OCI-LY1 (cell line): ENCODE results near the gene ZNF148.

Experiments used
- H2AFZ ChIP-seq: fragments of 200-600 bp; sonication (generic), shearing (Covaris generic); 2 replicates; pipeline ENCODE4 v1.6.0; 2014; ENCODE audit warnings: antibody characterized with exemption, mild to moderate bottlenecking, low read length
- H3F3A ChIP-seq: fragments of 200-600 bp; sonication (generic), shearing (Covaris generic); 2 replicates; pipeline ENCODE4 v1.6.0; 2014; ENCODE audit warnings: mild to moderate bottlenecking, antibody characterized with exemption, low read length, moderate library complexity; ENCODE audit not compliant: insufficient read depth
- H3K27ac ChIP-seq: fragments of 200-600 bp; sonication (generic); 2 replicates; pipeline ENCODE4 v1.5.1; 2014; ENCODE audit warnings: low read length, mixed run types, mild to moderate bottlenecking, low read depth; ENCODE audit not compliant: poor library complexity, severe bottlenecking
- H3K27me3 ChIP-seq: fragments of 200-600 bp; sonication (generic); 2 replicates; pipeline ENCODE4 v1.6.0; 2014; ENCODE audit warnings: antibody characterized with exemption, mild to moderate bottlenecking, low read length, moderate library complexity; ENCODE audit not compliant: insufficient read depth
- H3K36me3 ChIP-seq: fragments of 200-600 bp; sonication (generic); 2 replicates; pipeline ENCODE4 v1.6.1; 2014; ENCODE audit warnings: mild to moderate bottlenecking, antibody characterized with exemption, low read length, moderate library complexity, mixed read lengths; ENCODE audit not compliant: insufficient read depth
- H3K4me1 ChIP-seq: fragments of 200-600 bp; sonication (generic); 2 replicates; pipeline ENCODE4 v1.5.1; 2014; ENCODE audit warnings: mild to moderate bottlenecking, low read length, moderate library complexity; ENCODE audit not compliant: insufficient read depth, severe bottlenecking
- H3K4me2 ChIP-seq: fragments of 200-600 bp; sonication (generic), shearing (Covaris generic); 2 replicates; pipeline ENCODE4 v1.6.1; 2014; ENCODE audit warnings: low read length
- H3K4me3 ChIP-seq: fragments of 200-600 bp; sonication (generic); 2 replicates; pipeline ENCODE4 v1.5.1; 2014; ENCODE audit warnings: low read length, low read depth, mild to moderate bottlenecking, mixed read lengths; ENCODE audit not compliant: poor library complexity, severe bottlenecking
- H3K79me2 ChIP-seq: fragments of 200-600 bp; shearing (Covaris generic); 2 replicates; pipeline ENCODE4 v1.6.1; 2016; ENCODE audit warnings: mixed run types, low read length, mixed read lengths; ENCODE audit not compliant: insufficient read depth
- H3K9ac ChIP-seq: fragments of 200-600 bp; sonication (generic), shearing (Covaris generic); 2 replicates; pipeline ENCODE4 v1.6.1; 2014; ENCODE audit warnings: mild to moderate bottlenecking, low read length, mixed read lengths
- H3K9me2 ChIP-seq: fragments of 200-600 bp; sonication (generic), shearing (Covaris generic); 2 replicates; pipeline ENCODE4 v1.6.1; 2014; ENCODE audit warnings: low read depth, mild to moderate bottlenecking, low read length, mixed read lengths
- H3K9me3 ChIP-seq: fragments of 200-600 bp; shearing (Covaris generic); 2 replicates; pipeline ENCODE4 v1.6.1; 2014; ENCODE audit warnings: low read length, mixed read lengths
- H4K20me1 ChIP-seq: fragments of 200-600 bp; sonication (generic), shearing (Covaris generic); 2 replicates; pipeline ENCODE4 v1.6.0; 2016; ENCODE audit warnings: mild to moderate bottlenecking, low read length; ENCODE audit not compliant: insufficient read depth
- EZH2 ChIP-seq: fragments of 200-600 bp; sonication (generic), shearing (Covaris generic); IDR thresholded peaks from 2 replicates; pipeline ENCODE4 v1.8.0; 2017; ENCODE audit warnings: borderline replicate concordance, mixed run types, mild to moderate bottlenecking, antibody characterized with exemption, low read length, moderate library complexity, mixed read lengths
- TF ChIP-seq, protein P1 (sequence below): fragments of 200-600 bp; sonication (generic), shearing (Covaris generic); IDR thresholded peaks from 2 replicates; pipeline ENCODE4 v1.5.1; 2017; ENCODE audit warnings: mild to moderate bottlenecking, antibody characterized with exemption, low read length, moderate library complexity, mixed read lengths

Gene ZNF148

DNA sequence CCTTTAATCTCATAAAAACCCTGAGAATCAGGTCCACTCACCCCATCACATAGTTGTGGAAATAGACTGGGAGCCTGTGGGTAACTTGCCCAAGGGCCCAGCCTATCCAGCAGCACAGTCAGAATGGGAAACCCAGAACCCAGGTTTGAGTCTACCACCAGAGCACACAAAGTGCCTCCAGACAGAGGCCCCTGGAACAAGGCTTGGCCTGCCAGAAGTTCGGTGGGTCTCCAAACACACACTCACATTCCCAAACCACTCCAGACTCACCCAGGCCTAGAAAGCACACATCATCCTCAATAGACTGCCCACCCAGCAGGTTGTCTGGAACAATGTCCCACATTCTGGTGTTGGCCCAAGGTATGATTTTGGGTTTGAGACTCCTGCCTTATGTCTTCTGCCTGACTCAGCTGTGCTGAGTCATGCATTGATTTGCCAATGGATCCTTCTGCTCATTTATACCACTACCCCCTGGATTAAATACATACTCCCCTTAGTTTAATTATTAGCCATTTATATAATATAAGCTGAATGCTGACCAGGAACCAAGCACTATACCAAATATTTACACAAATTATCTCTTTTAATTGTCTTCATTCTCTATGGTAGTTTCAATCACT lies 167.1 kb downstream of the ZNF148 start:
- H3K36me3 ChIP-seq, result no peaks in the 10 kb centered on the region
- TF ChIP-seq, protein P1, sequence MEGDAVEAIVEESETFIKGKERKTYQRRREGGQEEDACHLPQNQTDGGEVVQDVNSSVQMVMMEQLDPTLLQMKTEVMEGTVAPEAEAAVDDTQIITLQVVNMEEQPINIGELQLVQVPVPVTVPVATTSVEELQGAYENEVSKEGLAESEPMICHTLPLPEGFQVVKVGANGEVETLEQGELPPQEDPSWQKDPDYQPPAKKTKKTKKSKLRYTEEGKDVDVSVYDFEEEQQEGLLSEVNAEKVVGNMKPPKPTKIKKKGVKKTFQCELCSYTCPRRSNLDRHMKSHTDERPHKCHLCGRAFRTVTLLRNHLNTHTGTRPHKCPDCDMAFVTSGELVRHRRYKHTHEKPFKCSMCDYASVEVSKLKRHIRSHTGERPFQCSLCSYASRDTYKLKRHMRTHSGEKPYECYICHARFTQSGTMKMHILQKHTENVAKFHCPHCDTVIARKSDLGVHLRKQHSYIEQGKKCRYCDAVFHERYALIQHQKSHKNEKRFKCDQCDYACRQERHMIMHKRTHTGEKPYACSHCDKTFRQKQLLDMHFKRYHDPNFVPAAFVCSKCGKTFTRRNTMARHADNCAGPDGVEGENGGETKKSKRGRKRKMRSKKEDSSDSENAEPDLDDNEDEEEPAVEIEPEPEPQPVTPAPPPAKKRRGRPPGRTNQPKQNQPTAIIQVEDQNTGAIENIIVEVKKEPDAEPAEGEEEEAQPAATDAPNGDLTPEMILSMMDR, result no peak
- TF ChIP-seq EZH2, result no peak
- H3K27ac ChIP-seq, result no peak overlapping the region
- no peak overlapping the region for H2AFZ ChIP-seq
- no peak overlapping the region for H3K4me3 ChIP-seq
- H3K4me1 ChIP-seq, result no peaks in the 10 kb centered on the region
- no peaks in the 10 kb centered on the region for H3K79me2 ChIP-seq
- H4K20me1 ChIP-seq, result no peaks in the 10 kb centered on the region
- 0 out of 2 replicates have a peak, but pooled peaks cover 8% of the 10 kb centered on the region for H3K27me3 ChIP-seq
- no peaks in the 10 kb centered on the region for H3K9me3 ChIP-seq
- H3K9ac ChIP-seq, result no peak overlapping the region
- H3K4me2 ChIP-seq, result no peak overlapping the region
- H3F3A ChIP-seq, result no peaks in the 10 kb centered on the region
- no peaks in the 10 kb centered on the region for H3K9me2 ChIP-seq

DNA sequence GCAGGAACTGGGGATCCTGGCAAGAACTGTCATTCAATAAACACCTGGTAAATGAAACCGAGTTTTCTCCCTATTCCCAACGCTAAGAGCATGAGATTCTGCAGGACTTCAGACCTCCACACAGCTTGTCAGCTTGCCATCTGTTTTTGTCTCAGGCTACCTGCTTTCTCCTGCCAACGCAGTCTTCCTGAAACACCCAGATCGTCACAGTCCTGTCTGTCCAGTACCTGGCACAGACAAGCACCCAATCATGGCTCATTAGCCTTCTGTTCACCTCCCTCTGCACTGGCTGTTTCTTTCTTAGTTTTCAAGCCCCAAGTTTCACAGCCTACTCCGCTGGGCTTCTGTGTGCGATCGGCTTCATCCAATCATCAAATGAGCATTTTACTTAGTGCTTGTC lies 167.6 kb downstream of the ZNF148 start:
- Histone ChIP-seq H2AFZ (no peak overlapping the region), H3K79me2 (no peaks in the 10 kb centered on the region), H3K4me1 (no peaks in the 10 kb centered on the region), H3K36me3 (no peaks in the 10 kb centered on the region), H3K9ac (no peak overlapping the region), H3K27me3 (0 out of 2 replicates have a peak, but pooled peaks cover 8% of the 10 kb centered on the region), H3K9me3 (no peaks in the 10 kb centered on the region), H3K4me3 (no peak overlapping the region), H3K9me2 (no peaks in the 10 kb centered on the region), H4K20me1 (no peaks in the 10 kb centered on the region), H3K27ac (no peak overlapping the region), H3K4me2 (no peak overlapping the region), H3F3A (no peaks in the 10 kb centered on the region)
- TF ChIP-seq, protein P1, result no peak
- no peak for TF ChIP-seq EZH2

DNA sequence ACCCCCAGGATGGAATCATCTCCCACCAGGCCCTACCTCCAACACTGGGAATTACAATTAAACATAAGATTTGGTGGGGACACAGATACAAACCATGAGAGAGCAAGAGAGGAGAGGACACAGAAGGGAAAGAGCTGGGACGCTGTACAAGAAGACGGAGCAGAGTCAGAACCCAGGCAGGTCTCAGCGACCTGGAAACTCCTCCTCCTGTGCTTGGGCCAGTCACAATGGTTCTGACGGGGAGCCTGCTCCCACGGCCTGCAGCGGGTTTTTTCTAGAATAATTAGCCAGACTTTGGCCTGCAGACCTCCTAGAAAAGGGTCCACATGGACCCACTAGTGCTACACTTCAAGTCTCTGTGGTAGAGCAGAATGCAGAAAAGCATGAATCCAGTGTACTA lies 168.2 kb downstream of the ZNF148 start:
- Histone ChIP-seq H2AFZ (no peak overlapping the region), H3K9me3 (no peaks in the 10 kb centered on the region), H3K4me1 (no peaks in the 10 kb centered on the region), H3K27ac (no peak overlapping the region), H3K79me2 (no peaks in the 10 kb centered on the region), H3K9ac (no peak overlapping the region), H3K4me2 (no peak overlapping the region), H3K36me3 (no peaks in the 10 kb centered on the region), H3K27me3 (0 out of 2 replicates have a peak, but pooled peaks cover 5% of the 10 kb centered on the region), H3K4me3 (no peak overlapping the region), H4K20me1 (no peaks in the 10 kb centered on the region), H3F3A (no peaks in the 10 kb centered on the region), H3K9me2 (no peaks in the 10 kb centered on the region)
- TF ChIP-seq, protein P1, result no peak
- no peak for TF ChIP-seq EZH2
